Pancreas (tissue), 10 donors: Measurements from ENCODE around the gene TNFRSF13B. TPM values are rescaled to one million over a fixed set of nuclear protein-coding genes. Genes with fewer than 3 reads are reported as not detected.

Experiments used
- ATAC-seq, 4 donors: fragments of 200-7000 bp; cut with Tn5 transposase; one replicate each; pipeline versions ENCODE4 v1.8.0 to v1.9.1; 2020; ENCODE audit warnings: mild to moderate bottlenecking in 4 of 4, moderate library complexity in 4 of 4
- DNase-seq, 6 donors: peaks; one replicate each; pipeline ENCODE4 v3.0.0-alpha.2; 2020
- FAIRE-seq: peaks from 2 replicates; lab custom pipeline; 2012; peaks lifted over from hg19 to GRCh38; lab: Jason Lieb, UNC
- H3K27ac ChIP-seq, 4 donors: fragments of 200-600 bp; sonication (generic); 1 replicate in 3 of 4; 2 replicates in 1 of 4; pipeline versions ENCODE4 v1.5.0 to v1.8.0; 2020
- H3K27me3 ChIP-seq, 4 donors: fragments of 200-600 bp; one replicate each; pipeline ENCODE4 v1.8.0; 2021
- H3K36me3 ChIP-seq, 3 donors: fragments of 200-600 bp; sonication (generic) in 1 of 3; one replicate each; pipeline versions ENCODE4 v1.5.0 to v1.8.0; 2020 to 2021
- H3K4me1 ChIP-seq, 3 donors: fragments of 200-600 bp; one replicate each; pipeline ENCODE4 v1.8.0; 2021
- H3K4me3 ChIP-seq, 4 donors: fragments of 200-600 bp; sonication (generic) in 2 of 4; one replicate each; pipeline versions ENCODE4 v1.5.0 to v1.8.0; 2020 to 2021
- H3K9me3 ChIP-seq, 4 donors: fragments of 200-600 bp; one replicate each; pipeline ENCODE4 v1.8.0; 2021
- WGBS, 2 donors: extraction: QIAGEN DNeasy Blood & Tissue Kit; methylation state at CpG; one replicate each; pipeline ENCODE4 v1.1.7; 2013; 5-methylcytosine and 5-hydroxymethylcytosine counted together
- intact Hi-C, 3 donors: fragments of 100-400 bp; cut with DNase I; formaldehyde crosslinking; loops; one replicate each; pipeline versions ENCODE4 v1.11.1 to v1.14.2; 2022
- polyA plus RNA-seq, 2 donors: library from polyadenylated mRNA; stranded (reverse); fragments of 200-250 nt; gene quantifications; one replicate each; pipeline ENCODE4 v1.2.3, GENCODE V29; 2013
- total RNA-seq, 6 donors: library from RNA; stranded (reverse); fragmentation: NEBNext Ultra II Directional in 4 of 6; extraction: Animal tissue kit (Norgen Biotek cat#: 25700) in 4 of 6; gene quantifications; one replicate each; pipeline versions ENCODE4 v1.2.1 to v1.2.4, GENCODE V29; 2021 to 2023
- TF ChIP-seq, protein P1 (sequence below), 4 donors: fragments of 200-600 bp; sonication (generic) in 3 of 4; IDR thresholded peaks; one replicate each; pipeline versions ENCODE4 v1.5.0 to v1.8.0; 2021; ENCODE audit warnings: antibody characterized with exemption in 4 of 4
- donor health status: healthy with polysubstance abuse.
- donor health status: DM: no; HTN: no; CAD: no; lungs with moderate emphysema.
- donor health status: DM: no; HTN: no; CAD: no.
- donor health status: control.
- donor health status: control.
- donor health status: Bipolar disorder and iron deficiency.
- donor health status: DM: yes; HTN: yes; CAD: no.
- donor health status: DM: no; HTN: no; CAD: no.
- donor health status: DM: no; HTN: no; CAD: no.
- donor health status: DM: yes; HTN: yes; CAD: no.

TNFRSF13B gene
- total and polyA plus RNA-seq, 8 donors: 0.16 TPM; not detected in 7

DNA sequence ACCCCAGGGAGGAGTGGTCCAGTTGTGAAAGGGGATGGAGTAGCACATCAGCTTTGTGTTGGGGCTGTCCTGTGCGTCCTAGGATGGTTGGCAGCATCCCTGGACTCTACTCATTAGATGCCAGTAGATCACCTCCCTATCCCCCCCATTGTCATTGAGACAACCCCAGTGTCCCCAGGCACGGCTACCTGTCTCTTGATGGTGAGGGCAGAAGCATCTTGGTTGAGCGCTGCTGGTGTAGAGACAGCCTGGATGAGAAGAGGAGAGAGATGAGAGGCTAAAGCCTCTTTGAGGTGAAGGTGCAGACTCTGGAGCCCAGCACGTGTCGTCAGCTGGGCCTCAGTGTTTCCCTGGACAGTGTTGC lies 55.4 kb downstream of the TNFRSF13B start:
- Histone ChIP-seq H3K27me3 (no peaks in the 10 kb centered on the region), H3K36me3 (no peaks in the 10 kb centered on the region), H3K4me3 (no peak overlapping the region), H3K9me3 (no peaks in the 10 kb centered on the region), H3K27ac (no peak overlapping the region), H3K4me1 (no peaks in the 10 kb centered on the region)
- intact Hi-C loops: no loop called here
- TF ChIP-seq, protein P1, sequence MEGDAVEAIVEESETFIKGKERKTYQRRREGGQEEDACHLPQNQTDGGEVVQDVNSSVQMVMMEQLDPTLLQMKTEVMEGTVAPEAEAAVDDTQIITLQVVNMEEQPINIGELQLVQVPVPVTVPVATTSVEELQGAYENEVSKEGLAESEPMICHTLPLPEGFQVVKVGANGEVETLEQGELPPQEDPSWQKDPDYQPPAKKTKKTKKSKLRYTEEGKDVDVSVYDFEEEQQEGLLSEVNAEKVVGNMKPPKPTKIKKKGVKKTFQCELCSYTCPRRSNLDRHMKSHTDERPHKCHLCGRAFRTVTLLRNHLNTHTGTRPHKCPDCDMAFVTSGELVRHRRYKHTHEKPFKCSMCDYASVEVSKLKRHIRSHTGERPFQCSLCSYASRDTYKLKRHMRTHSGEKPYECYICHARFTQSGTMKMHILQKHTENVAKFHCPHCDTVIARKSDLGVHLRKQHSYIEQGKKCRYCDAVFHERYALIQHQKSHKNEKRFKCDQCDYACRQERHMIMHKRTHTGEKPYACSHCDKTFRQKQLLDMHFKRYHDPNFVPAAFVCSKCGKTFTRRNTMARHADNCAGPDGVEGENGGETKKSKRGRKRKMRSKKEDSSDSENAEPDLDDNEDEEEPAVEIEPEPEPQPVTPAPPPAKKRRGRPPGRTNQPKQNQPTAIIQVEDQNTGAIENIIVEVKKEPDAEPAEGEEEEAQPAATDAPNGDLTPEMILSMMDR (IDR thresholded peaks at IDR 0.05): no peak
- ATAC-seq (peak in 1 of 4 donors; percentile 32), FAIRE-seq (no peak), DNase-seq (no peak)
- 93% methylated on average over 5 of the region's 5 CpGs for WGBS, 2 donors

DNA sequence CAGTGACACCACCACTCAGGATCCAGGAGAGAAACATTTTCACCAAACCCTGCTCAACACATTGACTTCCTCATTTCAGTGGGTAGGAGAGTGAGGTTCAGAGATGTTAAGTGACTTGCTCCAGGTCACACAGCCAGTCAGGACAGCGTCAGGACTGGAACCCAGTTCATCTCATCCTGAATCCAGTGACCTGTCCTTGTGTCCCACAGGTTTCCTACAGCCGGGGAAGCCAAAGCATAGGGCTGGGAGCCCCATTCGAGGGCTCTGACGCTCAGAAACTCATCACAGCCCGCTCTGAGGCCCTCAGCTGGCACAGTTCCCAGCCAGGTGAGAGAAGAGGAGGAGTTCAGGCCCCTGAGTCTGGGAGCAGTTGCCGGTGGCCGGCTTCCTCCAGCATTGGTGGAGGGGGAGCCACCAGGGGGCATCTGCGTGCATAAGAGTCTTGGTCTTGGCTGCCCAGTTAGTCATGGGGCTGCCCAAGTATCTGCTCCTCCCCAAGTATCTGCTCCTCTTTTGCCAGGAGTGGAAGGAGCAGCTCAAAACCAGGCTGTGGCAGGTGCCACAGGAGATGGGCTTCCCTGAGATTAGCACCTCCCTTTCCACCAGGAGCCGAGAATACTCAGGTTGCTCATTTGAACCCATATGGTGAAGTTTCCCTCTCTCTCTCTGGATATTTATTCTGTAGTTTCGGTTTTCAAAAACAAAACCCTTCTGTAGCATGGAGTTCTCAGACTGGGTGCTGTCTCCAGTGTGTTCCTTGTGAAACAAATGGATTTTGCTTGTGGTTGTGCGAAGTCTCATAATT lies 56.0 kb downstream of the TNFRSF13B start:
- no peaks in the 10 kb centered on the region for H3K4me1 ChIP-seq
- H3K27me3 ChIP-seq: no peaks in the 10 kb centered on the region
- DNase-seq: peak in 5 of 6 donors; percentile 51 to 85 (median 73)
- ATAC-seq: peak; percentile 81 to 97 (median 86)
- H3K9me3 ChIP-seq: no peaks in the 10 kb centered on the region
- TF ChIP-seq, protein P1 (IDR thresholded peaks at IDR 0.05): peak in 3 of 4 donors; percentile 14 to 40 (median 21)
- 38 to 42% methylated on average over 11 of the region's 11 CpGs for WGBS, 2 donors
- intact Hi-C loops: no loop called here
- H3K36me3 ChIP-seq: no peaks in the 10 kb centered on the region
- FAIRE-seq: no peak
- H3K4me3 ChIP-seq: no peak overlapping the region
- H3K27ac ChIP-seq: no peak overlapping the region

DNA sequence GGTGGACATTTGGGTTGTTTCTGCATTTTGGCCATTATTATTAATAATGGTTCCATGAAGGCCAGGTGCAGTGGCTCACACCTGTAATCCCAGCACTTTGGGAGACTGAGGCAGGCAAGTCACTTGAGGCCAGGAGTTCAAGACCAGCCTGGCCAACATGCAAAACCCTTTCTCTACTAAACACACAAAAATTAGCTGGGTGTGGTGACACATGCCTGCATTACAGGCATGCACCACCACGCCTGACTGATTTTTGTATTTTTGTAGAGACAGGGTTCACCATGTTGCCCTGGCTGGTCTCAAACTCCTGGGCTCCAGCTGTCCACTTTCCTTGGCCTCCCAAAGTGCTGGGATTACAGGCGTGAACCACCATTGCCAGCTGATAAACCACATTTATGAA lies 58.5 kb downstream of the TNFRSF13B start:
- WGBS, 2 donors: 79 to 89% methylated on average over 2 of the region's 2 CpGs
- TF ChIP-seq, protein P1 (IDR thresholded peaks at IDR 0.05): no peak
- FAIRE-seq: no peak
- H3K9me3 ChIP-seq: no peaks in the 10 kb centered on the region
- ATAC-seq: no peak
- H3K36me3 ChIP-seq: no peaks in the 10 kb centered on the region
- intact Hi-C loops: no loop called here
- no peak overlapping the region for H3K4me3 ChIP-seq
- no peak overlapping the region for H3K27ac ChIP-seq
- no peaks in the 10 kb centered on the region for H3K4me1 ChIP-seq
- DNase-seq: no peak
- no peaks in the 10 kb centered on the region for H3K27me3 ChIP-seq

DNA sequence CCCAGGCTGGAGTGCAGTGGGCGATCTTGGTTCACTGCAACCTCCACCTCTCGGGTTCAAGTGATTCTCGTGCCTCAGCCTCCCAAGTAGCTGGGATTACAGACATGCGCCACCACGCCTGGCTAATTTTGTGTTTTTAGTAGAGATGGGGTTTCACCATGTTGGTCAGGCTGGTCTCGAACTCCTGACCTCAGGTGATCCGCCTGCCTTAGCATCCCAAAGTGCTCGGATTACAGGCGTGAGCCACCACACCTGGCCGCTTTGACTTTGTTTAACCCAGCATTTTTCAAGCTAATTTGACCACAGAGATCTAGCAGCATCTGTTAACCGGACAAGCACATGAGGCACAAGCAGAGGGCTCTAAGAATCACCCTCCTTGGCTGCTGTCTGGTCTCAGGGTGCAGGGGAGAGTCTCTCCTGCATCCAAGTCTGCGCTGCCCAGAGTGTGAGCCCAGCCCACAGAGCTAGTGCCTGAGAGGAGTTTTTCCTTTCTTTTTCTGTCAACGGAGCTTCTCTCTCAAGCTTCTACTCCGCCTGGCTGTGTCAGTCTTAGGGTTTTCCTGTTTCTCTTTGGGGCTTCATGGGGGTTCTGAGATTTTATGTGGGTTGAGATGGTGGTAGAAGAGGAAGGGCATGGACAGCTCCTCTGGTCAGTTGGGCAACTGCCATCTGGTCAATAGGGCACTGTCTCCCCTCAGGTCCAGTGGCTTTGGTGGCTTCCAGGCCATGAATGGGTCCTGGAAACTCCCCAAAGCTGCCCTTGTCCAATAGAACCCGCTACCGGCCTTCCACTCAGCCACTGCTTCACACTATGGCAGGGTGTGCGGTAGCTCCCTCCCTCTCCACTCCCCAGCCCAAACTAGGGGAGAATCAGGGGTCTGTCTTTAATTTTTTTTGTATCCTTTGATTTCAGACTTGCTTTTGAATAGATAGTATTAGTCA lies 59.6 kb downstream of the TNFRSF13B start:
- WGBS, 2 donors: 89 to 91% methylated on average over 17 of the region's 17 CpGs
- Histone ChIP-seq H3K27me3 (no peaks in the 10 kb centered on the region), H3K4me1 (no peaks in the 10 kb centered on the region), H3K9me3 (no peaks in the 10 kb centered on the region), H3K36me3 (no peaks in the 10 kb centered on the region), H3K4me3 (no peak overlapping the region), H3K27ac (no peak overlapping the region)
- no peak for ATAC-seq
- TF ChIP-seq, protein P1 (IDR thresholded peaks at IDR 0.05): no peak
- DNase-seq: no peak
- intact Hi-C loops: no loop called here
- FAIRE-seq: no peak
